OCI-LY7 (cell line): ENCODE data around the gene FHOD3.

Source experiments
- CTCF ChIP-seq: fragments of 200-600 bp; sonication (generic); conservative IDR thresholded peaks from 2 replicates; pipeline ENCODE4 v1.5.1; 2014; ENCODE audit warnings: mild to moderate bottlenecking, antibody characterized with exemption, low read length, moderate library complexity, mixed read lengths
- EZH2phosphoT487 ChIP-seq: fragments of 200-600 bp; sonication (generic); IDR thresholded peaks from 2 replicates; pipeline ENCODE4 v1.6.1; 2018; ENCODE audit warnings: low read depth, borderline replicate concordance, mild to moderate bottlenecking, mixed run types, antibody characterized with exemption, low read length, moderate library complexity, mixed read lengths

GRCh38 chr18:36511791-36512352, 214.4 kb downstream of the FHOD3 start:
- TF ChIP-seq CTCF (no peak), EZH2phosphoT487 (no peak)
